HCT116 (cell line): ENCODE results near the gene HNRNPD. TPM values are rescaled to one million over a fixed set of nuclear protein-coding genes. Genes with fewer than 3 reads are reported as not detected.

ENCODE experiments used
- ATAC-seq: fragments of 200-7000 bp; cut with Tn5 transposase; 2 replicates; pipeline ENCODE4 v1.9.1; 2020; ENCODE audit warnings: mild to moderate bottlenecking, moderate library complexity
- BruUV-seq: library from RNA; stranded (reverse); fragments of 400-500 nt; replicated peaks from 2 replicates; lab custom pipeline; 2021; lab: Mats Ljungman, UMichigan
- CTCF ChIA-PET: fragments of 300-600 bp; sonication (Branson Sonifier 250); formaldehyde crosslinking; loops from one replicate; lab custom pipeline; 2021; ENCODE audit warnings: antibody characterized with exemption; lab: Charles Lee
- POLR2A ChIA-PET: fragments of 300-600, 350-600 bp; sonication (Branson Sonifier 250); formaldehyde crosslinking; loops from one replicate; lab custom pipeline; 2021; ENCODE audit warnings: antibody characterized with exemption; lab: Charles Lee
- RAD21 ChIA-PET, 2 experiments: fragments of 300-600 bp; sonication (Branson Sonifier 250); formaldehyde crosslinking; loops; one replicate each; lab custom pipeline; 2023; ENCODE audit warnings: low total read pairs in 2 of 2; ENCODE audit not compliant: uncharacterized antibody in 2 of 2, unreplicated experiment in 2 of 2, low non-redundant PET in 1 of 2; lab: Charles Lee
- DNase-seq: peaks from one replicate; pipeline ENCODE4 v3.0.0-alpha.2; 2010; ENCODE audit warnings: low read depth, low spot score
- H2AFZ ChIP-seq: fragments of 200-600 bp; shearing (Covaris generic), sonication (generic); 2 replicates; pipeline ENCODE4 v1.6.1; 2017; ENCODE audit warnings: low read depth, mixed run types, mixed read lengths, antibody characterized with exemption, low read length; ENCODE audit not compliant: poor library complexity, severe bottlenecking
- H3K27ac ChIP-seq: 2 replicates; pipeline ENCODE4 v1.5.1; 2012; ENCODE audit warnings: low read depth, low read length
- H3K27me3 ChIP-seq: fragments of 200-600 bp; sonication (generic); 2 replicates; pipeline ENCODE4 v1.6.1; 2016; ENCODE audit warnings: mixed run types, low read length, mixed read lengths; ENCODE audit not compliant: insufficient read depth
- H3K36me3 ChIP-seq, 2 experiments: fragments of 200-500 bp in 1 of 2; fragments of 200-600 bp in 1 of 2; sonication (Bioruptor generic) in 1 of 2; sonication (generic) in 1 of 2; 2 replicates each; pipeline versions ENCODE4 v1.5.1 to v1.6.1; 2014 to 2016; ENCODE audit warnings: low read length in 2 of 2, inconsistent platforms in 1 of 2, mixed read lengths in 1 of 2, mixed run types in 1 of 2; ENCODE audit not compliant: insufficient read depth in 2 of 2, control insufficient read depth in 1 of 2
- H3K4me1 ChIP-seq, 2 experiments: fragments of 200-600 bp in 1 of 2; sonication (generic) in 1 of 2; 2 replicates each; pipeline versions ENCODE4 v1.5.1 to v1.6.1; 2012 to 2017; ENCODE audit warnings: low read length in 2 of 2, inconsistent platforms in 1 of 2, mild to moderate bottlenecking in 1 of 2, mixed read lengths in 1 of 2, mixed run types in 1 of 2, moderate library complexity in 1 of 2; ENCODE audit not compliant: insufficient read depth in 2 of 2, control insufficient read depth in 1 of 2
- H3K4me2 ChIP-seq: fragments of 200-600 bp; sonication (generic); 2 replicates; pipeline ENCODE4 v1.6.1; 2017; ENCODE audit warnings: mixed run types, low read length, mixed read lengths
- H3K4me3 ChIP-seq, 2 experiments: fragments of 200-600 bp in 1 of 2; sonication (generic) in 1 of 2; replicated peaks in 1 of 2; 2 replicates each; pipeline ENCODE4 v1.5.1; 2011 to 2016; ENCODE audit warnings: low read length in 2 of 2, control low read depth in 1 of 2, low read depth in 1 of 2, mild to moderate bottlenecking in 1 of 2, mixed read lengths in 1 of 2, mixed run types in 1 of 2
- H3K79me2 ChIP-seq: fragments of 200-600 bp; sonication (generic); 2 replicates; pipeline ENCODE4 v1.6.1; 2017; ENCODE audit warnings: mild to moderate bottlenecking, mixed run types, low read length, moderate library complexity, mixed read lengths; ENCODE audit not compliant: insufficient read depth
- H3K9ac ChIP-seq: fragments of 200-600 bp; sonication (generic); 2 replicates; pipeline ENCODE4 v1.6.1; 2016; ENCODE audit warnings: low read length, mixed read lengths
- H3K9me2 ChIP-seq: fragments of 200-600 bp; sonication (generic), shearing (Covaris generic); 2 replicates; pipeline ENCODE4 v1.6.1; 2017; ENCODE audit warnings: mixed run types, mild to moderate bottlenecking, moderate library complexity; ENCODE audit not compliant: insufficient read depth
- H3K9me3 ChIP-seq, 2 experiments: fragments of 200-500 bp in 1 of 2; fragments of 200-600 bp in 1 of 2; sonication (Bioruptor generic) in 1 of 2; sonication (generic) in 1 of 2; 2 replicates each; pipeline ENCODE4 v1.6.1; 2014 to 2017; ENCODE audit warnings: low read length in 2 of 2, mixed read lengths in 2 of 2, inconsistent platforms in 1 of 2, low read depth in 1 of 2, mild to moderate bottlenecking in 1 of 2, mixed run types in 1 of 2, moderate library complexity in 1 of 2; ENCODE audit not compliant: control insufficient read depth in 1 of 2, insufficient read depth in 1 of 2
- H4K20me1 ChIP-seq: fragments of 200-600 bp; sonication (generic), shearing (Covaris generic); 2 replicates; pipeline ENCODE4 v1.6.1; 2017; ENCODE audit warnings: mixed run types, mild to moderate bottlenecking, moderate library complexity; ENCODE audit not compliant: insufficient read depth
- CEBPB ChIP-seq: IDR thresholded peaks from 2 replicates; pipeline ENCODE4 v1.6.1; 2012; ENCODE audit warnings: low read depth
- ELF1 ChIP-seq: IDR thresholded peaks from 2 replicates; pipeline ENCODE4 v1.6.1; 2012; ENCODE audit warnings: low read depth, borderline replicate concordance
- EZH2 ChIP-seq: fragments of 200-600 bp; sonication (generic); IDR thresholded peaks from 2 replicates; pipeline ENCODE4 v1.6.1; 2017; ENCODE audit warnings: antibody characterized with exemption, mixed run types
- FOSL1 ChIP-seq: IDR thresholded peaks from 2 replicates; pipeline ENCODE4 v1.6.1; 2012; ENCODE audit warnings: low read depth
- JUND ChIP-seq: IDR thresholded peaks from 2 replicates; pipeline ENCODE4 v1.6.1; 2012
- POLR2A ChIP-seq: IDR thresholded peaks from 2 replicates; pipeline ENCODE4 v1.7.0; 2011; ENCODE audit warnings: borderline replicate concordance; ENCODE audit not compliant: insufficient read depth, insufficient read length; ENCODE audit errors: extremely low read depth
- POLR2AphosphoS5 ChIP-seq: IDR thresholded peaks from 2 replicates; pipeline ENCODE4 v1.6.1; 2011; ENCODE audit warnings: mild to moderate bottlenecking, low read depth, low read length, moderate library complexity
- RAD21 ChIP-seq: IDR thresholded peaks from 2 replicates; pipeline ENCODE4 v1.6.1; 2012; ENCODE audit warnings: low read depth, mild to moderate bottlenecking
- SIN3A ChIP-seq: IDR thresholded peaks from 2 replicates; pipeline ENCODE4 v1.6.1; 2012; ENCODE audit warnings: low read depth
- SP1 ChIP-seq: IDR thresholded peaks from 2 replicates; pipeline ENCODE4 v1.6.1; 2012; ENCODE audit warnings: low read depth
- SRF ChIP-seq: IDR thresholded peaks from 2 replicates; pipeline ENCODE4 v1.6.1; 2012; ENCODE audit warnings: low read depth
- TCF7L2 ChIP-seq: IDR thresholded peaks from 2 replicates; pipeline ENCODE4 v1.7.0; 2011; ENCODE audit warnings: borderline replicate concordance, inconsistent platforms; ENCODE audit not compliant: insufficient read depth, insufficient read length; ENCODE audit errors: extremely low read depth
- ZFX ChIP-seq: fragments of 450-650 bp; IDR thresholded peaks from 2 replicates; pipeline ENCODE4 v1.6.1; 2017
- intact Hi-C: fragments of 100-400 bp; cut with micrococcal nuclease; formaldehyde crosslinking; loops from 2 replicates; pipeline ENCODE4 v1.10.0; 2022
- total RNA-seq: library from RNA; stranded (reverse); gene quantifications from one replicate; pipeline ENCODE4 v1.2.1, GENCODE V29; 2021; ENCODE audit not compliant: unreplicated experiment
- TF ChIP-seq, protein P1 (sequence below): IDR thresholded peaks from 2 replicates; pipeline ENCODE4 v1.6.1; 2012

HNRNPD gene
- total RNA-seq, 1 experiment from 2014 or later: 357 TPM

DNA sequence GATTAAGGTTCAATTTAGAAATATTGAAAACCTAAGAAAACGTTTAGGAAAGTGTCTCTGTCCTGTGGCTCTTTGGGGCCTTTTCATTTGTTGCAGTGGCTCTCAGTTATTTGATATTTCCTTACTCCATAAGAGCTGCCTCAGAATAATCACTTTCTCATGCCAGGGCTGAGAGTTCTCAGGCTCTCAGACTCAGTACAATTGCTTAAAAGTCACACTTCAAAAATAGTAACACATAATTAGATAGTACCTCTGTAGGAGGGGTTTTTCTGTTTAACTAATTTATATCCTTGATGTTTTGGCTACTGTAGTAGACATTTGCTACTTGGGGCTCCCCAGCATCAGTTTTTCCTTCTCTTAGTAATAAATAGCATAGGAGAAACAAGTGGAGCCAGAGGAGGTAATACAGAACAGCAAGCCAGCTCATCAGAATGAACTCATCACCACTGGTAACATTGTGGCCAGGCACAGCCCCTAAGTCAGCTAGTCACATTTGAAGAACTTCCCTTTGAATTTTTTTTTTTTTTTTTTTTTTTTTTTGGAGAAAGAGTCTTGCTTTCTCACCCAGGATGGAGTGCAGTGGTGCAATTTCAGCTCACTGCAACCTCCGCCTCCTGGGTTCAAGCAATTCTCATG is 8.0 kb upstream of the HNRNPD start:
- ChIA-PET RAD21 (no interaction called here), POLR2A (interaction anchor here (1.8 to 3.7 kb wide), 2 partner anchors 42 to 47 kb away, joined by 4 to 23 read pairs; no protein-coding TSS in a partner anchor), CTCF (no interaction called here)
- Histone ChIP-seq H4K20me1 (no peaks in the 10 kb centered on the region), H3K4me1 (peaks cover 11 to 18% of the 10 kb centered on the region in 2 experiments), H3K79me2 (0 out of 2 replicates have a peak, but pooled peaks cover under 1% of the 10 kb centered on the region), H3K36me3 (no peaks in the 10 kb centered on the region), H3K27me3 (no peaks in the 10 kb centered on the region), H3K4me2 (no peak overlapping the region), H3K9ac (no peak overlapping the region), H3K4me3 (no peak overlapping the region), H3K27ac (no peak overlapping the region), H3K9me2 (no peaks in the 10 kb centered on the region), H3K9me3 (no peaks in the 10 kb centered on the region), H2AFZ (no peak overlapping the region)
- no peak for TF ChIP-seq ZFX
- TF ChIP-seq SRF: no peak
- no peak for TF ChIP-seq POLR2A
- TF ChIP-seq JUND: no peak
- no peak for TF ChIP-seq SP1
- TF ChIP-seq SIN3A: no peak
- no peak for TF ChIP-seq FOSL1
- TF ChIP-seq, protein P1, sequence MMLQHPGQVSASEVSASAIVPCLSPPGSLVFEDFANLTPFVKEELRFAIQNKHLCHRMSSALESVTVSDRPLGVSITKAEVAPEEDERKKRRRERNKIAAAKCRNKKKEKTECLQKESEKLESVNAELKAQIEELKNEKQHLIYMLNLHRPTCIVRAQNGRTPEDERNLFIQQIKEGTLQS: no peak
- no peak for TF ChIP-seq ELF1
- TF ChIP-seq POLR2AphosphoS5: no peak
- no peak for TF ChIP-seq RAD21
- TF ChIP-seq EZH2: no peak
- no peak for TF ChIP-seq TCF7L2
- TF ChIP-seq CEBPB: no peak
- DNase-seq (no peak), ATAC-seq (no peak)
- no TSS peak for BruUV-seq
- intact Hi-C loops: no loop called here
